Measurements from ENCODE around the gene RTN4. TPM values are rescaled to one million over a fixed set of nuclear protein-coding genes. Genes with fewer than 3 reads are reported as not detected.

RTN4 gene
- total and polyA plus RNA-seq, 2 of the 4 experiments (the other 2 are of a cell fraction), result 77.8 to 588 TPM

- Histone ChIP-seq H4K91ac (ENCODE audit: insufficient read depth, low read depth, low read length) (no peak overlapping the region), H4K20me1 (ENCODE audit: insufficient read depth, low read length) (no peaks in the 10 kb centered on the region), H2AK9ac (replicated peaks; ENCODE audit: low read depth, low read length, poor library complexity) (no peak overlapping the region), H3K9me3 (ENCODE audit: control insufficient read depth, insufficient read depth, low read length) (peaks cover 3% of the 10 kb centered on the region; the same call in 1 of the 2 replicates), H3K79me1 (ENCODE audit: low read depth in 1 of 2, low read length in 2 of 2) (no peaks in the 10 kb centered on the region), H2BK120ac (ENCODE audit: low read depth, low read length) (no peak overlapping the region), H3K56ac (ENCODE audit: extremely low read depth, insufficient read depth, low read length) (no peak overlapping the region), H2BK20ac (ENCODE audit: low read depth, low read length) (no peak overlapping the region), H4K5ac (ENCODE audit: low read depth, low read length) (no peak overlapping the region), H3K27ac (ENCODE audit: insufficient read depth, low read length) (no peak overlapping the region), H3K23ac (ENCODE audit: low read depth, low read length) (no peak overlapping the region), H3K9ac (ENCODE audit: low read depth, low read length) (no peak overlapping the region), H2BK5ac (ENCODE audit: low read depth, low read length, poor library complexity, severe bottlenecking) (no peak overlapping the region), H3K4me1 (ENCODE audit: control insufficient read depth, insufficient read depth, low read length) (no peaks in the 10 kb centered on the region), H3K14ac (replicated peaks; ENCODE audit: low read depth, low read length) (no peak overlapping the region), H3K18ac (ENCODE audit: low read depth, low read length) (no peak overlapping the region), H4K8ac (ENCODE audit: low read depth in 2 of 2, low read length in 2 of 2) (no peak overlapping the region), H3K36me3 (ENCODE audit: control insufficient read depth, insufficient read depth, low read length) (no peaks in the 10 kb centered on the region), H3K4ac (ENCODE audit: low read depth, low read length) (no peak overlapping the region), H3K27me3 (ENCODE audit: control insufficient read depth, insufficient read depth, low read length) (peaks cover 14% of the 10 kb centered on the region), H2BK15ac (ENCODE audit: low read depth, low read length) (no peak overlapping the region), H2AFZ (replicated peaks; ENCODE audit: low read length, poor library complexity) (no peak overlapping the region), H3K4me3 (ENCODE audit: insufficient read depth, low read depth, low read length) (no peak overlapping the region), H3K4me2 (ENCODE audit: low read depth, low read length) (no peak overlapping the region), H3K9me1 (ENCODE audit: insufficient read depth, low read length) (no peaks in the 10 kb centered on the region), H2AK5ac (ENCODE audit: low read depth, low read length) (no peak overlapping the region)
- TF ChIP-seq RCOR1 (IDR thresholded peaks at IDR 0.05; ENCODE audit: insufficient replicate concordance, low read length) (no peak), USF2 (IDR thresholded peaks at IDR 0.05; ENCODE audit: low read depth, low read length) (no peak), NFE2L2 (IDR thresholded peaks at IDR 0.05; ENCODE audit: low read depth, low read length) (no peak), RFX5 (IDR thresholded peaks at IDR 0.05; ENCODE audit: low read depth, low read length) (no peak), SMC3 (IDR thresholded peaks at IDR 0.05; ENCODE audit: low read depth, low read length) (no peak), RAD21 (IDR thresholded peaks at IDR 0.05; ENCODE audit: low read length) (no peak), MAFK (IDR thresholded peaks at IDR 0.05; ENCODE audit: low read depth, low read length) (no peak), POLR2A (IDR thresholded peaks at IDR 0.05; ENCODE audit: low read depth, low read length) (no peak), CHD1 (IDR thresholded peaks at IDR 0.05; ENCODE audit: low read depth, low read length) (no peak)
- ChIA-PET POLR2A (ENCODE audit: unreplicated experiment) (no interaction called here), CTCF (no interaction called here)
- BruUV-seq (replicated peaks), result no TSS peak
- ATAC-seq (ENCODE audit: low read depth) (no peak), DNase-seq (no peak)
- dilution Hi-C loops (cut with HindIII; ENCODE audit: low sequenced_read_pairs, unreplicated experiment), result no loop called here
- in situ Hi-C loops (cut with MboI; ENCODE audit: low sequenced_read_pairs), result no loop called here
- 86% methylated on average over 1 of the region's 4 CpGs; no CpG with 5 or more reads in 1 of the 2 experiments for whole genome bisulfite sequencing, 2 experiments (ENCODE audit: extremely low coverage in 2 of 2, insufficient read length in 1 of 2)
- intact Hi-C loops (cut with micrococcal nuclease), result no loop called here
Observed at GRCh38 chr2:54925022-54925421, 125.2 kb downstream of the RTN4 start.
